HCT116 (cell line): ENCODE results near the gene KCNC2. TPM values are rescaled to one million over a fixed set of nuclear protein-coding genes. Genes with fewer than 3 reads are reported as not detected.

Experiments used
- ATAC-seq: fragments of 200-7000 bp; cut with Tn5 transposase; 2 replicates; pipeline ENCODE4 v1.9.1; 2020; ENCODE audit warnings: mild to moderate bottlenecking, moderate library complexity
- BruUV-seq: library from RNA; stranded (reverse); fragments of 400-500 nt; replicated peaks from 2 replicates; lab custom pipeline; 2021; lab: Mats Ljungman, UMichigan
- CTCF ChIA-PET: fragments of 300-600 bp; sonication (Branson Sonifier 250); formaldehyde crosslinking; loops from one replicate; lab custom pipeline; 2021; ENCODE audit warnings: antibody characterized with exemption; lab: Charles Lee
- POLR2A ChIA-PET: fragments of 300-600, 350-600 bp; sonication (Branson Sonifier 250); formaldehyde crosslinking; loops from one replicate; lab custom pipeline; 2021; ENCODE audit warnings: antibody characterized with exemption; lab: Charles Lee
- RAD21 ChIA-PET, 2 experiments: fragments of 300-600 bp; sonication (Branson Sonifier 250); formaldehyde crosslinking; loops; one replicate each; lab custom pipeline; 2023; ENCODE audit warnings: low total read pairs in 2 of 2; ENCODE audit not compliant: uncharacterized antibody in 2 of 2, unreplicated experiment in 2 of 2, low non-redundant PET in 1 of 2; lab: Charles Lee
- DNase-seq: peaks from one replicate; pipeline ENCODE4 v3.0.0-alpha.2; 2010; ENCODE audit warnings: low read depth, low spot score
- H2AFZ ChIP-seq: fragments of 200-600 bp; shearing (Covaris generic), sonication (generic); 2 replicates; pipeline ENCODE4 v1.6.1; 2017; ENCODE audit warnings: low read depth, mixed run types, mixed read lengths, antibody characterized with exemption, low read length; ENCODE audit not compliant: poor library complexity, severe bottlenecking
- H3K27ac ChIP-seq: 2 replicates; pipeline ENCODE4 v1.5.1; 2012; ENCODE audit warnings: low read depth, low read length
- H3K27me3 ChIP-seq: fragments of 200-600 bp; sonication (generic); 2 replicates; pipeline ENCODE4 v1.6.1; 2016; ENCODE audit warnings: mixed run types, low read length, mixed read lengths; ENCODE audit not compliant: insufficient read depth
- H3K36me3 ChIP-seq, 2 experiments: fragments of 200-500 bp in 1 of 2; fragments of 200-600 bp in 1 of 2; sonication (Bioruptor generic) in 1 of 2; sonication (generic) in 1 of 2; 2 replicates each; pipeline versions ENCODE4 v1.5.1 to v1.6.1; 2014 to 2016; ENCODE audit warnings: low read length in 2 of 2, inconsistent platforms in 1 of 2, mixed read lengths in 1 of 2, mixed run types in 1 of 2; ENCODE audit not compliant: insufficient read depth in 2 of 2, control insufficient read depth in 1 of 2
- H3K4me1 ChIP-seq, 2 experiments: fragments of 200-600 bp in 1 of 2; sonication (generic) in 1 of 2; 2 replicates each; pipeline versions ENCODE4 v1.5.1 to v1.6.1; 2012 to 2017; ENCODE audit warnings: low read length in 2 of 2, inconsistent platforms in 1 of 2, mild to moderate bottlenecking in 1 of 2, mixed read lengths in 1 of 2, mixed run types in 1 of 2, moderate library complexity in 1 of 2; ENCODE audit not compliant: insufficient read depth in 2 of 2, control insufficient read depth in 1 of 2
- H3K4me2 ChIP-seq: fragments of 200-600 bp; sonication (generic); 2 replicates; pipeline ENCODE4 v1.6.1; 2017; ENCODE audit warnings: mixed run types, low read length, mixed read lengths
- H3K4me3 ChIP-seq, 2 experiments: fragments of 200-600 bp in 1 of 2; sonication (generic) in 1 of 2; replicated peaks in 1 of 2; 2 replicates each; pipeline ENCODE4 v1.5.1; 2011 to 2016; ENCODE audit warnings: low read length in 2 of 2, control low read depth in 1 of 2, low read depth in 1 of 2, mild to moderate bottlenecking in 1 of 2, mixed read lengths in 1 of 2, mixed run types in 1 of 2
- H3K79me2 ChIP-seq: fragments of 200-600 bp; sonication (generic); 2 replicates; pipeline ENCODE4 v1.6.1; 2017; ENCODE audit warnings: mild to moderate bottlenecking, mixed run types, low read length, moderate library complexity, mixed read lengths; ENCODE audit not compliant: insufficient read depth
- H3K9ac ChIP-seq: fragments of 200-600 bp; sonication (generic); 2 replicates; pipeline ENCODE4 v1.6.1; 2016; ENCODE audit warnings: low read length, mixed read lengths
- H3K9me2 ChIP-seq: fragments of 200-600 bp; sonication (generic), shearing (Covaris generic); 2 replicates; pipeline ENCODE4 v1.6.1; 2017; ENCODE audit warnings: mixed run types, mild to moderate bottlenecking, moderate library complexity; ENCODE audit not compliant: insufficient read depth
- H3K9me3 ChIP-seq, 2 experiments: fragments of 200-500 bp in 1 of 2; fragments of 200-600 bp in 1 of 2; sonication (Bioruptor generic) in 1 of 2; sonication (generic) in 1 of 2; 2 replicates each; pipeline ENCODE4 v1.6.1; 2014 to 2017; ENCODE audit warnings: low read length in 2 of 2, mixed read lengths in 2 of 2, inconsistent platforms in 1 of 2, low read depth in 1 of 2, mild to moderate bottlenecking in 1 of 2, mixed run types in 1 of 2, moderate library complexity in 1 of 2; ENCODE audit not compliant: control insufficient read depth in 1 of 2, insufficient read depth in 1 of 2
- H4K20me1 ChIP-seq: fragments of 200-600 bp; sonication (generic), shearing (Covaris generic); 2 replicates; pipeline ENCODE4 v1.6.1; 2017; ENCODE audit warnings: mixed run types, mild to moderate bottlenecking, moderate library complexity; ENCODE audit not compliant: insufficient read depth
- ATF3 ChIP-seq: IDR thresholded peaks from 2 replicates; pipeline ENCODE4 v1.6.1; 2012
- CBX3 ChIP-seq: IDR thresholded peaks from 2 replicates; pipeline ENCODE4 v1.6.1; 2012; ENCODE audit warnings: low read depth
- CEBPB ChIP-seq: IDR thresholded peaks from 2 replicates; pipeline ENCODE4 v1.6.1; 2012; ENCODE audit warnings: low read depth
- EGR1 ChIP-seq: IDR thresholded peaks from 2 replicates; pipeline ENCODE4 v1.6.1; 2012; ENCODE audit warnings: low read depth
- ELF1 ChIP-seq: IDR thresholded peaks from 2 replicates; pipeline ENCODE4 v1.6.1; 2012; ENCODE audit warnings: low read depth, borderline replicate concordance
- EZH2 ChIP-seq: fragments of 200-600 bp; sonication (generic); IDR thresholded peaks from 2 replicates; pipeline ENCODE4 v1.6.1; 2017; ENCODE audit warnings: antibody characterized with exemption, mixed run types
- FOSL1 ChIP-seq: IDR thresholded peaks from 2 replicates; pipeline ENCODE4 v1.6.1; 2012; ENCODE audit warnings: low read depth
- JUND ChIP-seq: IDR thresholded peaks from 2 replicates; pipeline ENCODE4 v1.6.1; 2012
- MAX ChIP-seq: IDR thresholded peaks from 2 replicates; pipeline ENCODE4 v1.6.1; 2012
- POLR2AphosphoS5 ChIP-seq: IDR thresholded peaks from 2 replicates; pipeline ENCODE4 v1.6.1; 2011; ENCODE audit warnings: mild to moderate bottlenecking, low read depth, low read length, moderate library complexity
- SIN3A ChIP-seq: IDR thresholded peaks from 2 replicates; pipeline ENCODE4 v1.6.1; 2012; ENCODE audit warnings: low read depth
- SP1 ChIP-seq: IDR thresholded peaks from 2 replicates; pipeline ENCODE4 v1.6.1; 2012; ENCODE audit warnings: low read depth
- SRF ChIP-seq: IDR thresholded peaks from 2 replicates; pipeline ENCODE4 v1.6.1; 2012; ENCODE audit warnings: low read depth
- TCF7L2 ChIP-seq: IDR thresholded peaks from 2 replicates; pipeline ENCODE4 v1.7.0; 2011; ENCODE audit warnings: borderline replicate concordance, inconsistent platforms; ENCODE audit not compliant: insufficient read depth, insufficient read length; ENCODE audit errors: extremely low read depth
- ZBTB33 ChIP-seq: IDR thresholded peaks from 2 replicates; pipeline ENCODE4 v1.6.1; 2011; ENCODE audit warnings: mild to moderate bottlenecking, low read length, moderate library complexity; ENCODE audit not compliant: insufficient replicate concordance; ENCODE audit errors: extremely low read depth
- ZFX ChIP-seq: fragments of 450-650 bp; IDR thresholded peaks from 2 replicates; pipeline ENCODE4 v1.6.1; 2017
- intact Hi-C: fragments of 100-400 bp; cut with micrococcal nuclease; formaldehyde crosslinking; loops from 2 replicates; pipeline ENCODE4 v1.10.0; 2022
- total RNA-seq: library from RNA; stranded (reverse); gene quantifications from one replicate; pipeline ENCODE4 v1.2.1, GENCODE V29; 2021; ENCODE audit not compliant: unreplicated experiment

KCNC2 gene
- total RNA-seq, 1 experiment from 2014 or later, result not detected

- peak overlapping the region; percentile 88 for H2AFZ ChIP-seq
- CTCF ChIA-PET, result no interaction called here
- intact Hi-C loops, result no loop called here
- no peaks in the 10 kb centered on the region for H3K9me3 ChIP-seq
- peak; percentile 86 for DNase-seq
- BruUV-seq, result no TSS peak
- peak overlapping the region; percentile 42; the same call in 1 of the 2 replicates for H3K27ac ChIP-seq
- peak; percentile 91 for ATAC-seq
- H3K4me3 ChIP-seq, result no peak overlapping the region
- POLR2A ChIA-PET, result no interaction called here
- no peak overlapping the region for H3K9ac ChIP-seq
- peak; percentile 78 for TF ChIP-seq SIN3A
- no peak for TF ChIP-seq ELF1
- TF ChIP-seq ATF3, result peak; percentile 86
- TF ChIP-seq FOSL1, result peak; percentile 99
- TF ChIP-seq SRF, result peak; percentile 75; the same call in 1 of the 2 replicates
- TF ChIP-seq CEBPB, result peak; percentile 95
- peak; percentile 98 for TF ChIP-seq JUND
- no peak for TF ChIP-seq ZBTB33
- TF ChIP-seq EZH2, result no peak
- no peak for TF ChIP-seq ZFX
- peak; percentile 87 for TF ChIP-seq SP1
- peak; percentile 28; the same call in 1 of the 2 replicates for TF ChIP-seq EGR1
- peak; percentile 97 for TF ChIP-seq CBX3
- TF ChIP-seq POLR2AphosphoS5, result peak; percentile 61; the same call in 1 of the 2 replicates
- peak; percentile 61; the same call in 1 of the 2 replicates for TF ChIP-seq MAX
- peak; percentile 44 for TF ChIP-seq TCF7L2
- H3K27me3 ChIP-seq, result no peaks in the 10 kb centered on the region
- RAD21 ChIA-PET, result no interaction called here
- H3K36me3 ChIP-seq, result no peaks in the 10 kb centered on the region
- H3K4me2 ChIP-seq, result peak overlapping the region; percentile 53
- H3K79me2 ChIP-seq, result no peaks in the 10 kb centered on the region
- no peaks in the 10 kb centered on the region for H3K9me2 ChIP-seq
- peaks cover 3 to 17% of the 10 kb centered on the region in 2 experiments; a peak in 3 of 4 replicates for H3K4me1 ChIP-seq
- H4K20me1 ChIP-seq, result no peaks in the 10 kb centered on the region
Observed at GRCh38 chr12:75177997-75178396, 31.6 kb downstream of the KCNC2 start.
